Spleen (tissue), 11 donors: ENCODE data around the gene DNER. TPM values are rescaled to one million over a fixed set of nuclear protein-coding genes. Genes with fewer than 3 reads are reported as not detected.
"Not testable (repeated sequence)": the region's sequence is repeated elsewhere in the genome, so short reads cannot be mapped to it uniquely, and the experiment has no call there.

Source experiments
- DNase-seq: peaks from one replicate; pipeline ENCODE4 v3.0.0-alpha.2; 2020
- H3K27ac ChIP-seq, 8 donors: fragments of 200-600 bp; sonication (generic) in 7 of 8; 1 replicate in 4 of 8; 2 replicates in 4 of 8; pipeline versions ENCODE4 v1.5.0 to v1.8.0; 2016 to 2021; ENCODE audit warnings: inconsistent platforms in 4 of 8, mild to moderate bottlenecking in 4 of 8, moderate library complexity in 1 of 8
- H3K27me3 ChIP-seq, 7 donors: fragments of 200-600 bp; sonication (generic) in 6 of 7; replicated peaks in 1 of 7; 1 replicate in 4 of 7; 2 replicates in 3 of 7; pipeline versions ENCODE4 v1.5.0 to v1.8.0; 2016 to 2021; ENCODE audit warnings: inconsistent platforms in 3 of 7, mild to moderate bottlenecking in 1 of 7
- H3K36me3 ChIP-seq, 6 donors: fragments of 200-600 bp; sonication (generic) in 5 of 6; 1 replicate in 4 of 6; 2 replicates in 2 of 6; pipeline versions ENCODE4 v1.5.0 to v1.8.0; 2016 to 2021; ENCODE audit warnings: inconsistent platforms in 2 of 6
- H3K4me1 ChIP-seq, 6 donors: fragments of 200-600 bp; sonication (generic) in 5 of 6; 1 replicate in 3 of 6; 2 replicates in 3 of 6; pipeline versions ENCODE4 v1.5.0 to v1.8.0; 2016 to 2021; ENCODE audit warnings: inconsistent platforms in 3 of 6
- H3K4me3 ChIP-seq, 8 donors: fragments of 200-600 bp; sonication (generic) in 7 of 8; 1 replicate in 4 of 8; 2 replicates in 4 of 8; pipeline versions ENCODE4 v1.5.0 to v1.8.0; 2016 to 2021; ENCODE audit warnings: inconsistent platforms in 4 of 8, mild to moderate bottlenecking in 4 of 8, moderate library complexity in 2 of 8
- H3K9me3 ChIP-seq, 8 donors: fragments of 200-600 bp; sonication (generic) in 7 of 8; 1 replicate in 4 of 8; 2 replicates in 4 of 8; pipeline versions ENCODE4 v1.5.0 to v1.8.0; 2016 to 2021; ENCODE audit warnings: inconsistent platforms in 4 of 8
- POLR2A ChIP-seq, 3 donors: fragments of 450-650 bp; IDR thresholded peaks; one replicate each; pipeline ENCODE4 v1.5.1; 2017; ENCODE audit warnings: antibody characterized with exemption in 3 of 3, mild to moderate bottlenecking in 1 of 3
- POLR2AphosphoS5 ChIP-seq, 3 donors: sonication (generic); formaldehyde crosslinking; IDR thresholded peaks; one replicate each; pipeline ENCODE4 v1.5.1; 2017; ENCODE audit warnings: antibody characterized with exemption in 3 of 3
- WGBS, 5 donors: extraction: QIAGEN DNeasy Blood & Tissue Kit in 3 of 5; methylation state at CpG; one replicate each; pipeline versions ENCODE4 v1.1.5 to v1.1.7; 2013 to 2018; 5-methylcytosine and 5-hydroxymethylcytosine counted together
- intact Hi-C: fragments of 100-400 bp; cut with DNase I; formaldehyde crosslinking; loops from one replicate; pipeline ENCODE4 v1.15.0; 2023; ENCODE audit warnings: low total_unique reads
- polyA plus RNA-seq, 3 donors: library from polyadenylated mRNA; stranded (reverse); fragments of 200-250 nt; gene quantifications; one replicate each; pipeline ENCODE4 v1.2.1, GENCODE V29; 2013
- total RNA-seq, 7 donors: library from RNA; depleted of rRNA in 3 of 7; stranded (reverse); fragments of >200 nt in 3 of 7; fragmentation: NEBNext Ultra II Directional in 4 of 7; extraction: Animal tissue kit (Norgen Biotek cat#: 25700) in 4 of 7; gene quantifications; one replicate each; pipeline versions ENCODE4 v1.1.0 to v1.2.1, GENCODE V29; 2016 to 2021
- TF ChIP-seq, protein P1 (sequence below), 11 experiments: fragments of 200-600 bp in 7 of 11; fragments of 450-650 bp in 4 of 11; sonication (generic) in 4 of 11; IDR thresholded peaks in 8 of 11; conservative IDR thresholded peaks in 3 of 11; 1 replicate in 7 of 11; 2 replicates in 4 of 11; pipeline versions ENCODE4 v1.4.0 to v1.8.0; 2016 to 2021; ENCODE audit warnings: antibody characterized with exemption in 11 of 11, inconsistent platforms in 4 of 11, mild to moderate bottlenecking in 1 of 11
- donor health status: healthy with polysubstance abuse.
- donor health status: DM: no; HTN: no; CAD: no; lungs with moderate emphysema.
- donor health status: DM: no; HTN: no; CAD: no.
- donor health status: Bipolar disorder and iron deficiency.
- donor health status: healthy.
- donor health status: DM: no; HTN: no; CAD: no.
- donor health status: DM: yes; HTN: yes; CAD: no.

Gene DNER
- total and polyA plus RNA-seq, 10 donors = 0.03 to 0.58 (median 0.26) TPM; not detected in 3

DNA sequence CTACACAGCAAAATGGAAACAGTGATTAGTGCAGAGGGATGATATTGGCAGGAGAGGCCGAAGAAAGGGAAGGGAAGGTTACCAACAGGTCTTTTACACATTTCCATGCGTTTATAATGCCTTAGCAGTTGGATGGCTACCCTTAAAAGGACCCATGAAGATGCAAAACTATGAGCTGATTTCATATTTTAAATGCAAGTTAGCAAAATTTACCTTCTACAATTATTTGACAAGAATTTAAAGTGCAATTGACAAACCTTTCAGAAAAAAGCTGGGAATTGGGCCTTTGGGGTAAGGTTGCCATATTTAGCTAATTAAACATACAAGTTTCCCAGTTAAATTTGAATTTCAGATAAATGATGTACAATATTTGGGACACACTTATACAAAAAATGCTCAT, 13.3 kb downstream of the DNER start:
- H3K4me3 ChIP-seq = no peak overlapping the region
- WGBS, 5 donors = 61 to 92% (median 79%) methylated on average over 2 of the region's 2 CpGs
- H3K9me3 ChIP-seq = no peaks in the 10 kb centered on the region
- no peaks in the 10 kb centered on the region for H3K4me1 ChIP-seq
- intact Hi-C loops = no loop called here
- DNase-seq = no peak
- H3K27ac ChIP-seq = no peak overlapping the region
- no peaks in the 10 kb centered on the region for H3K36me3 ChIP-seq
- TF ChIP-seq, protein P1, sequence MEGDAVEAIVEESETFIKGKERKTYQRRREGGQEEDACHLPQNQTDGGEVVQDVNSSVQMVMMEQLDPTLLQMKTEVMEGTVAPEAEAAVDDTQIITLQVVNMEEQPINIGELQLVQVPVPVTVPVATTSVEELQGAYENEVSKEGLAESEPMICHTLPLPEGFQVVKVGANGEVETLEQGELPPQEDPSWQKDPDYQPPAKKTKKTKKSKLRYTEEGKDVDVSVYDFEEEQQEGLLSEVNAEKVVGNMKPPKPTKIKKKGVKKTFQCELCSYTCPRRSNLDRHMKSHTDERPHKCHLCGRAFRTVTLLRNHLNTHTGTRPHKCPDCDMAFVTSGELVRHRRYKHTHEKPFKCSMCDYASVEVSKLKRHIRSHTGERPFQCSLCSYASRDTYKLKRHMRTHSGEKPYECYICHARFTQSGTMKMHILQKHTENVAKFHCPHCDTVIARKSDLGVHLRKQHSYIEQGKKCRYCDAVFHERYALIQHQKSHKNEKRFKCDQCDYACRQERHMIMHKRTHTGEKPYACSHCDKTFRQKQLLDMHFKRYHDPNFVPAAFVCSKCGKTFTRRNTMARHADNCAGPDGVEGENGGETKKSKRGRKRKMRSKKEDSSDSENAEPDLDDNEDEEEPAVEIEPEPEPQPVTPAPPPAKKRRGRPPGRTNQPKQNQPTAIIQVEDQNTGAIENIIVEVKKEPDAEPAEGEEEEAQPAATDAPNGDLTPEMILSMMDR (IDR thresholded peaks at IDR 0.05 in 8 of 11, conservative IDR thresholded peaks at IDR 0.05 in 3 of 11) = no peak
- no peak for TF ChIP-seq POLR2AphosphoS5 (IDR thresholded peaks at IDR 0.05)
- TF ChIP-seq POLR2A (IDR thresholded peaks at IDR 0.05) = no peak
- peaks cover 0 to 23% (median 0%) of the 10 kb centered on the region in 7 donors for H3K27me3 ChIP-seq

GRCh38 chr2:229695961-229696360, 18.4 kb downstream of the DNER start:
- H3K27me3 ChIP-seq = peaks cover 0 to 15% (median 0%) of the 10 kb centered on the region in 7 donors
- H3K4me3 ChIP-seq = no peak overlapping the region
- no peak overlapping the region for H3K27ac ChIP-seq
- intact Hi-C loops = no loop called here
- no peaks in the 10 kb centered on the region for H3K36me3 ChIP-seq
- no peaks in the 10 kb centered on the region for H3K4me1 ChIP-seq
- TF ChIP-seq POLR2A (IDR thresholded peaks at IDR 0.05) = no peak
- TF ChIP-seq, protein P1 (IDR thresholded peaks at IDR 0.05 in 8 of 11, conservative IDR thresholded peaks at IDR 0.05 in 3 of 11) = no peak
- no peak for TF ChIP-seq POLR2AphosphoS5 (IDR thresholded peaks at IDR 0.05)
- WGBS, 5 donors = 89 to 96% (median 95%) methylated on average over 2 of the region's 2 CpGs
- DNase-seq = no peak
- H3K9me3 ChIP-seq = no peaks in the 10 kb centered on the region

DNA sequence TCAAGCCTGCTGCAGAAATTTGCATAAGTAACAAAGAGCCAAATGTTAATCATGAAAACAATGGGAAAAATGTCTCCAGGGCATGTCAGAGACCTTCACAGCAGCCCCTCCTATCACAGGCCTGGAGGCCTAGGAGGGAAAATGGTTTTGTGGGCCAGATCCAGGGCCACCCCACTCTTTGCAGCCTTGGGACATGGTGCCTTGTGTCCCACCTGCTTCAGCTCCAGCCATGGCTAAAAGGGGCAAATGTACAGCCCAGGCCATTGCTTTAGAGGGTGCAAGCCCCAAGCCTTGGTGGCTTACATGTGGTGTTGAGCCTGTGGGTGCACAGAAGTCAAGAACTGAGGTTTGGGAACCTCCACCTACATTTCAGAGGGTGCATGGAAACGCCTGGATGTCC, 20.5 kb downstream of the DNER start:
- H3K4me3 ChIP-seq, H3K36me3 ChIP-seq, H3K4me1 ChIP-seq, H3K27me3 ChIP-seq, H3K9me3 ChIP-seq, H3K27ac ChIP-seq, intact Hi-C loops, DNase-seq: not testable (repeated sequence)
- WGBS, 5 donors = 27 to 60% (median 48%) methylated on average over 1 of the region's 1 CpG

DNA sequence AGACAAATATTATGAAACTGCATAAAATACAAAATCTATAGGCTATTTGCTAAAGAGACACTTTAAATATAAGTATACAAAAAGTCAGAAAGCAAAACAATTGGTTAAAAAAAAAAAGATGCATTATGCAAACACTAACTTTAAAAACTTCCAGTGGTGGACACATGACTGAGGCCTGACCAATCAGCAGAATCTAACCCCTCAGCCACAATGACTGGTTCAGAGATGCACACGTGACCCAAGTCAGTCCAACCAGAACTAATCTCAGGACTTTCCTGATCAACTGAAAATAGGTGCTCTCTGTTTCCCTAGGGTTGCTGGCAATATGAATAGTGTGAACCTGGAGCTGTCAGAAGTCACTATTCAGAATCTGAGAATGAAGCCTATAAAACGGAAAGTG, 22.7 kb downstream of the DNER start:
- DNase-seq = no peak
- intact Hi-C loops = no loop called here
- peaks cover 0 to 17% (median 0%) of the 10 kb centered on the region in 7 donors for H3K27me3 ChIP-seq
- H3K36me3 ChIP-seq = no peaks in the 10 kb centered on the region
- 64 to 79% (median 78%) methylated on average over 2 of the region's 2 CpGs for WGBS, 5 donors
- H3K4me3 ChIP-seq = no peak overlapping the region
- H3K27ac ChIP-seq = no peak overlapping the region
- TF ChIP-seq, protein P1 (IDR thresholded peaks at IDR 0.05 in 8 of 11, conservative IDR thresholded peaks at IDR 0.05 in 3 of 11) = no peak
- no peak for TF ChIP-seq POLR2A (IDR thresholded peaks at IDR 0.05)
- H3K4me1 ChIP-seq = no peaks in the 10 kb centered on the region
- no peaks in the 10 kb centered on the region for H3K9me3 ChIP-seq

- 46 to 79% (median 61%) methylated on average over 2 of the region's 2 CpGs for WGBS, 5 donors
- no peak for DNase-seq
- TF ChIP-seq POLR2A (IDR thresholded peaks at IDR 0.05) (no peak), POLR2AphosphoS5 (IDR thresholded peaks at IDR 0.05) (no peak)
- TF ChIP-seq, protein P1 (IDR thresholded peaks at IDR 0.05 in 8 of 11, conservative IDR thresholded peaks at IDR 0.05 in 3 of 11) = no peak
- intact Hi-C loops = no loop called here
- Histone ChIP-seq H3K27ac (no peak overlapping the region), H3K36me3 (no peaks in the 10 kb centered on the region), H3K4me1 (no peaks in the 10 kb centered on the region), H3K4me3 (no peak overlapping the region), H3K27me3 (peaks cover 0 to 24% (median 3%) of the 10 kb centered on the region in 7 donors), H3K9me3 (no peaks in the 10 kb centered on the region)
These were observed 25.0 kb downstream of the DNER start for GRCh38 chr2:229689307-229689839.
